ENCODE results near the gene UGGT2. TPM values are rescaled to one million over a fixed set of nuclear protein-coding genes. Genes with fewer than 3 reads are reported as not detected.

The UGGT2 gene, protein sequence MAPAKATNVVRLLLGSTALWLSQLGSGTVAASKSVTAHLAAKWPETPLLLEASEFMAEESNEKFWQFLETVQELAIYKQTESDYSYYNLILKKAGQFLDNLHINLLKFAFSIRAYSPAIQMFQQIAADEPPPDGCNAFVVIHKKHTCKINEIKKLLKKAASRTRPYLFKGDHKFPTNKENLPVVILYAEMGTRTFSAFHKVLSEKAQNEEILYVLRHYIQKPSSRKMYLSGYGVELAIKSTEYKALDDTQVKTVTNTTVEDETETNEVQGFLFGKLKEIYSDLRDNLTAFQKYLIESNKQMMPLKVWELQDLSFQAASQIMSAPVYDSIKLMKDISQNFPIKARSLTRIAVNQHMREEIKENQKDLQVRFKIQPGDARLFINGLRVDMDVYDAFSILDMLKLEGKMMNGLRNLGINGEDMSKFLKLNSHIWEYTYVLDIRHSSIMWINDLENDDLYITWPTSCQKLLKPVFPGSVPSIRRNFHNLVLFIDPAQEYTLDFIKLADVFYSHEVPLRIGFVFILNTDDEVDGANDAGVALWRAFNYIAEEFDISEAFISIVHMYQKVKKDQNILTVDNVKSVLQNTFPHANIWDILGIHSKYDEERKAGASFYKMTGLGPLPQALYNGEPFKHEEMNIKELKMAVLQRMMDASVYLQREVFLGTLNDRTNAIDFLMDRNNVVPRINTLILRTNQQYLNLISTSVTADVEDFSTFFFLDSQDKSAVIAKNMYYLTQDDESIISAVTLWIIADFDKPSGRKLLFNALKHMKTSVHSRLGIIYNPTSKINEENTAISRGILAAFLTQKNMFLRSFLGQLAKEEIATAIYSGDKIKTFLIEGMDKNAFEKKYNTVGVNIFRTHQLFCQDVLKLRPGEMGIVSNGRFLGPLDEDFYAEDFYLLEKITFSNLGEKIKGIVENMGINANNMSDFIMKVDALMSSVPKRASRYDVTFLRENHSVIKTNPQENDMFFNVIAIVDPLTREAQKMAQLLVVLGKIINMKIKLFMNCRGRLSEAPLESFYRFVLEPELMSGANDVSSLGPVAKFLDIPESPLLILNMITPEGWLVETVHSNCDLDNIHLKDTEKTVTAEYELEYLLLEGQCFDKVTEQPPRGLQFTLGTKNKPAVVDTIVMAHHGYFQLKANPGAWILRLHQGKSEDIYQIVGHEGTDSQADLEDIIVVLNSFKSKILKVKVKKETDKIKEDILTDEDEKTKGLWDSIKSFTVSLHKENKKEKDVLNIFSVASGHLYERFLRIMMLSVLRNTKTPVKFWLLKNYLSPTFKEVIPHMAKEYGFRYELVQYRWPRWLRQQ (N-terminal part only)
- 25.1 and 35.3 TPM in 2 replicates for total RNA-seq

DNA sequence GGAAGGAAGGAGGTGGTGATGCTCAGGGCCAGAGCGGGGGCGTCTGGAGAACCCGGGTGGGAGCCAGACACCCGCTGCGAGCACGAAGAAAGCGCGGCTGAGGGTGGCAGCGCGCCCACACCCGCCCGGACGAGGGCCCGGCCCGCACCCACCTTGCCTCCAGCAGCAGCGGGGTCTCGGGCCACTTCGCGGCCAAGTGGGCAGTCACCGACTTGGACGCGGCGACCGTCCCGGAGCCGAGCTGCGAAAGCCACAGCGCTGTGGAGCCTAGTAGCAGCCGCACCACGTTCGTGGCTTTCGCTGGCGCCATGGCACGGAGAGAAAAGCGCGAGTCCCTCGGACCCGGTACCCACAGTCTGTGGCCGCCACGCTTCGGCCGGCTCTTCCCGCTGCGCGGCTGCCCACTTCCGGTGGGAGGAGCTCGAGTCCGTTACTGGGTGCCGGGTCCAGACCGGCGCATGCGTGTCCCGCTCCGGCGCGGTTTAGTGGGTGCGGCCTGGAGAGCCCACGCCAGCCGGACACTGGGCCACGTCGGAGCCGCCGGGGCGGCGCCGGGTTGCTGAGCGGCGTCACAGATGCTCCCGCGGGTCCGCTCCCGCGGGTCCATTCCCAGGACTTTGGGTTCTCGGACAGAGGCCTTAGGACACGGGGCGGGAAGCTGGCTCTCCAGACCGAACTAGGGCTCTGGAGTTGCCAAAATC is at the start of gene UGGT2:
Gene UGGT2 (minus strand): TSS at position 399 of the 701 bp plus-strand sequence. CDS start 89 bp downstream, at position 310.
- DNase-seq (ENCODE audit: low read depth in 2 of 2): peak; percentile 95 to 96

DNA sequence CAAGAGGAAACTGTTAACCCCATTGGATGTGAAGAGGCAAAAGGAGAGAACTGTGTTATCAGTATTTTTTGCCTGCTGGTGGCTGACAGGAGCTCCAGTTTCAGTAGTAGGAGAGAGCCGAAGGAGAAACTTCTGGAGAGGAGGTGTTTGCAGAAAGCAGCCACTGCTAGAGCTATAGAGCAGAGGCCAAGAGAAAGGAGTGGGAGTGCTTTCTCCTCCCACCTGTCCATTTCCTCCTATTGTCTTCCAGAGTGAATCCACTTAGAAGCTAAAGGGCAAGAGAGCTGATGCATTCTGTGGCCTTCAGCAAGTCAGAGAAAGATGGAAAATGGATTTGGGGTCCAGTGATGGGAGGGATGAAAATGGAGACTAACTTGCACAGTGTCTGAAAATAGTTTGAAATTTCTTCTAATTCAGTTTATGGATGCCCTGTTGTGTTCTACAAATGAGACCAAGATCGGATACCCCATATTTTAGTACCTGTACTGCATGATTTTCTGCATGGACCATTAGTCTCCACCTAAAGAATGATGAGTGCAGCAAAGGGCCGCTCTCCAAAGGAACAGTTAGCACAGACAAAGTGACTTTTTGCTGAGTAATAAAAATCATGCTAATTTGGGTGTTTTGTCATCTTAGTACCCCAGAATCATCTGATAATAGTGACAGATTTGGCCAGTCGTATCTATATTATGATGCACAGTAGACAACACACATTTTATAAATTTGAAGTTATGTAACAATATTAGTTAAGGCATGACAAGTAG is 47.4 kb upstream of the UGGT2 start:
- DNase-seq (ENCODE audit: low read depth in 2 of 2): no peak

DNA sequence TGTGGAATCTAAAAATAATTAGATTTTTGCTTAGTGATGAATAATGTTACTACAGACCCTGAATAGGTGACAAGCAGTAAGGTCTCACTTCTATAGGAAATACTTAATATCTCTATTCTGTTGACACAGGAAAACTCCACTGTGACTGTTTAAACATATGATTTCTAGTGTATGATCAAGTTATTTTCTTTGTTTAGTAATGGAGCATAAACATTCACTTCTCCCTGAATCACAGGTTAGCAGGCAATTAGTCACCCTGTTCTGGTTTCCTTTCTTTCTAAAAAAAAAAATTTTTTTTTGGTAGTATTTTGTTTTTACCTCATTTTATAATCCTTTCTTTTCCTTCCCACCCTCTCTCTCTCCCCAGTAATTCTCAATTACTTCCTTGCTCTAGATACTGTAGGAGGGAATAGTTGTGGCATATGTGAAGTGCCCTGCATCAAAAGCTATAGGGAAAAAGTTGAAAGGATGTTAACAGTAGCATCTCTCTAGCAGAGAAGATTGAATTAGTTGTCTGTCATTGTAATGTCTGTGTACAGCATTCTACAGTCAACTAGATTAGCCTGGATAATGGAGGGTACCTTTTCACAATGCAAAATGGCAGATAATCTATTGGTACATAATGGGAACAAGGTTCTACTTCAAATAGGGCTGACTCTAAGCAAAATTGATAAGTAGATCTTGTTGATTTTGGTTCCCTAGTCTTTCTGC is 40.2 kb upstream of the UGGT2 start:
- DNase-seq (ENCODE audit: low read depth in 2 of 2): peak in 1 of 2 donors; percentile 7

DNA sequence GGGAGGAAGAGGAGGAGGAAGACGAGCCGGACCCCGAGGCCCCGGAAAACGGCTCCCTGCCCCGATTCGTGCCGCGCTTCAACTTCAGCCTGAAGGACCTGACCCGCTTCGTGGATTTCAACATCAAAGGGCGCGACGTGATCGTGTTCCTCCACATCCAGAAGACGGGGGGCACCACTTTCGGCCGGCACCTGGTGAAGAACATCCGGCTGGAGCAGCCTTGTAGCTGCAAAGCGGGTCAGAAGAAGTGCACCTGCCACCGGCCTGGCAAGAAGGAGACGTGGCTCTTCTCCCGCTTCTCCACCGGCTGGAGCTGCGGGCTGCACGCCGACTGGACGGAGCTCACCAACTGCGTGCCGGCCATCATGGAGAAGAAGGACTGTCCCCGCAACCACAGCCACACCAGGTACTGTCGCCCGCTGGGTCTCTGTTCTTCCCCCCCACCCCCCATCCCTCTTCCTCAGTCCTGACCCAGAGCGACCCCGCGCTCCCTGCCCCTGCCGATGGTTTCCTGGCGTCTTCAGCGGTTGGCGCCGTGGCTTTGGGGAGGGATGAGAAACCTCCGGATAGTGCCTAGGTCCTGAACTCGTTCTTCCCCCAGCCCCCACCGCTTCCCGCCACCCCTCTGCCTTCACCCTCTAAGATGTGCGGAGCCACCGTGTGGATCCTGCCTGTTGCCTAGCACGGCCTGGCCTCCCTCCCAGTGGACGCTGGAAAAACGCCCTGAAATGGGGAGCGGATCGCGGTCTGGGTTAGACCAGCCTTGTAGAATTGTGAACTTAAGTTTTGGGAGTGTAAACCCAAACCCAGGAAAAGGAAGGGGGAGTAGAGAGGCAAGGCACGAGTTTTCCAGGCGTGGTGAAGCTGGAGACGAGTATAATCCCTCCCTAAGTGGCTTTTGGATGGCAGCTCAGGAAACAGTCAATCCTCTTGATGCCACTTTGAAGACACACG is 38.2 kb upstream of the UGGT2 start:
- peak; percentile 6 to 12 for DNase-seq (ENCODE audit: low read depth in 2 of 2)

DNA sequence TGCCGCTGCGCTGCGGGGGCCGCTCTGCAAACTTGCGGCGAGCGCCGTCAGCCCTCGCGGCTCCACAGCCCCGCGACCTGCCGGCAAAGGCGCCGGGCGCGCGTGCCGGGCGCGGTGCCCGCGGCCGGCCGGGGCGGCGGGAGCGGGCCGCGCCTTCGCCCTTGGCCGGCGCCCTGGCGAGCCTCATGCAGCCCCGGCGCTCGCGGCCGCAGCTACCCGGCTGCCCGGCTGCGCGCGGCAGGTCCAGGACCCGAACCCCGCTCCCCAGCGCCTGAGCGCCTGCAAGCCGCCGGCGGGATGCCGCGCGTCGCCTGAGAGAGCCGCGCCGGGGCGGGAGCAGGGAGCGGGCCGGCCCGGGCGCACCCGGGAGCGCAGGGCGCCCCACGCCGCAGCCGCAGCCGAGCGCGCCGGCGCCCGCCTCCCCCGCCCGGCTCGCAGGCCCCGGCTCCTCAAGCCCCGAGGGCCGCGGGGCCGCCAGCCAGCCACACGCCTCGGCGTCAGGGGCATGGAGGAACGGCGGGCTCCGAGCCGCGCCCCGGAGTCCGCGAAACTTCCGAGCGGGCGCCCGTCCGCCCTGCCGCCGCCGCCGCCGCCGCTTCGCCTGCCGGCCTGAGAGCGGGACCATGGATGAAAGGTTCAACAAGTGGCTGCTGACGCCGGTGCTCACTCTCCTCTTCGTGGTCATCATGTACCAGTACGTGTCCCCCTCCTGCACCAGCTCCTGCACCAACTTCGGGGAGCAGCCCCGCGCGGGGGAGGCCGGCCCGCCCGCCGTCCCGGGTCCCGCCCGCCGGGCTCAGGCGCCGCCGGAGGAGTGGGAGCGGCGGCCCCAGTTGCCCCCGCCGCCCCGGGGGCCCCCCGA is 37.3 kb upstream of the UGGT2 start:
- peak; percentile 20 to 24 for DNase-seq (ENCODE audit: low read depth in 2 of 2)

DNA sequence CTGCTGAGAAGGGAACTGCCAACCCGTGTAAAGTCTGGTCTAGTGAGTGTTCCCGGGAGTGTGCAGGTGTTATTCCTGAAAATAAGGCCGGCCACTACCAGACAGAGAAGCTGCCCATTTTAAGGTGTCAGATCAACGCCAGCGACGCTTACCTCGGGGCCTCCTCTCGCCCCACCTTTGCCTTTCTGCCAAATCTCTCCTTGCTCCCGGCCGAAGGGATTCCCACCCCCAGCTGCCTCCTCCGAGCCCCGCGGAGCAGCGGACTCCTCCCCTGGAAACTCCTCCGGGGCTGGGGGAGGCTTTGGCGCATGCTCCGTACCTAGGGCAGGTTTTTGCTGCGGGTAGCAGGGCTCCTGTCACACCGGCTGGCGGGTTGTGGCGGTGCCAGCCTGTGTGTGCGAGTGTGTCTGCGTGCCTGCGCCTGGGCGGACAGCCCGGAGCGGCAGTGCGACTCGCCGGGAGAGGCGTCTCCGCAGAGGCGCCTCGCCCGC is 36.6 kb upstream of the UGGT2 start, which contains the start of gene HS6ST3:
Gene HS6ST3 (plus strand): TSS at position 359 of the 491 bp plus-strand sequence.
- DNase-seq (ENCODE audit: low read depth in 2 of 2): peak; percentile 8 to 31

DNA sequence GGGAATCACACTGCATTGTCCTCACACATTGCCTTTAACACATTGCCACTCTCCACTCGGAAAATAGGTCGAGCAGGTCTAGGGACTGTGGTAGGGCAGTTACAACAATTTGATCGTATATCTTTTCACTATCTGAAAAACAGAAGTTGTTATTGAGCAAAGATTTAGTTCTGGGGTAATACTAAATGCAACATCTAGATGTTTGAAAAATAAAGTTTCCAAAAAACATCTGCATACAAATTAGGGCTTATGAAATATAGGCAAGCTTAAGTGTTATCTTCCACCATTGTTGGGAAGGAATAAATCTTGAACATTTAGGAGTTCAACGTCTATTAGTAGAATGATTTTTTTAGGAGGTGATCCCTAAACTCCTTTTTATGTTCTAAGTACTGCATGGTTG is 35.9 kb upstream of the UGGT2 start:
- no peak for DNase-seq (ENCODE audit: low read depth in 2 of 2)

DNA sequence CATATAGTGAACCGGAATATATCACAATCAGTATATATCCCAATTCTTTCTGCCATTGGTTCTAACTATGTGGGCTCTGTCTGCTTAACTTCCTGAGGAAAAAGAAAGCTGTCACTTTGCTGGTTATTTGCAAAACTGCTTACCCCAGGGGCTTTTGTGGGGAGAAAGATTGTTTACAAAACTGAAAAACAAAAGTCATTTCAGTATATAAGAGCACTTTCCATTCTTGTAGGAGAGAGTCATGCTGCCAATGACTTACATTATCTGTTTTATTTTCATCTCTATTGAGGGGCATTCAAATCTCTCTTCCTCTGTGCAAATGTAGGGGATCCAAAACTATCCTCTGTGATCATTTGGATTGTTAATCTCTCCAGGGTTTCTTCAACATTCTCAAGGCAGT is 33.5 kb upstream of the UGGT2 start:
- DNase-seq (ENCODE audit: low read depth in 2 of 2): no peak

DNA sequence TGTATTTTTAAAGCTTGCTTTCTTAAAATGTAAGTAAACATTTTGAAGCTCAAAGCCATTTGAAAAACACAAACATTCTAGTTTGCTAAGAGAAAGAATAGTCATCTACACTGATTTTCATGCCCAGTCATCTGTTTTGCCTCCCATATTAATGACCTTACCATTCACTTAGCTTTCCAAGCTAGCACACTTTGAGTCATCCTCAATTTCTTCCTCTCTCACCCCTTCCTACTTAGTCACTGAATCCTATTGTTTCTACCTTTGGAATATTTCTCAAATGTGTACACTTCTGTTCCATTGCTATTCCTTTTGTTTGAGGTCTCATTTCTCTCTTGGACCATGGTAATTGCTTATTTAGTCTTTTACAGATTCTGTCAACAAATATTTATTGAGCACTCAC is 29.4 kb upstream of the UGGT2 start:
- DNase-seq (ENCODE audit: low read depth in 2 of 2): peak in 1 of 2 donors; percentile 7

DNA sequence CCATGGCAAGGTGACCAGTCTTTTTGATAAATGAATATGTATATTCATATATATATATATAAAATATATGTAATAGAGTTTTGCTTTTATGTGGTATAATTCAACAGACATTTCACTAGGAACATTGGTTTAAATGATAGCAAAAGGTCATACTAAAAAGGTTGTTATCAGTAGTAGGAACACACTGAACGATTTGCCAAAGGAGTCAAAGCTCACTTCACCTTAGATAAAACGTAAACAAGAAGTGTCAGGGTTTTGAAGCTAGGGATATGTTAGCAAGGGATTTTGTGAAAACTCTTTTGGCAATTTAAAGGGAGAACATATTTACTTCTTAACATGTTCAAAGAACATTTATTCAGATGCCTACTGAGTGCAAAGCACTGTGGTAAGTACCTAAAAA is 28.7 kb upstream of the UGGT2 start:
- no peak for DNase-seq (ENCODE audit: low read depth in 2 of 2)

DNA sequence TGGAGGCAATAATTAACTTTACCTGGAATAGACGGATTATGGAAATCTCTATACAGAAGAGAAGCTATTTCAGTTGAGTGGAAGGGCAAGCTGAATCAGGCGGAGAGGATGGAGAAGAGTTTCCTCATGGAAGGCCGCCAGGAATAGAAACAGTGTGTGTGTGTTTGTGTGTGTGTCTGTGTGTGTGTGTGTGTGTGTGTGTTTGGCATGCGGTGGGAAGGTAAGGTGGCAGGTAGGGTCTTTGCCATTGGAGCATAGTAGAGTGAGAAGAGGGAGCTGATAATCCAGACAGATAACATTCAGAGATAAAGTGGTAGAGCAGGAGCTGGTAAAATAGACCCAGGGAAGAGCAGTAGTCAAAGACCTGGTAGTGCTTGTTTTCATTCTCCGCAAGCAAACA is 27.5 kb upstream of the UGGT2 start:
- DNase-seq (ENCODE audit: low read depth in 2 of 2): no peak

DNA sequence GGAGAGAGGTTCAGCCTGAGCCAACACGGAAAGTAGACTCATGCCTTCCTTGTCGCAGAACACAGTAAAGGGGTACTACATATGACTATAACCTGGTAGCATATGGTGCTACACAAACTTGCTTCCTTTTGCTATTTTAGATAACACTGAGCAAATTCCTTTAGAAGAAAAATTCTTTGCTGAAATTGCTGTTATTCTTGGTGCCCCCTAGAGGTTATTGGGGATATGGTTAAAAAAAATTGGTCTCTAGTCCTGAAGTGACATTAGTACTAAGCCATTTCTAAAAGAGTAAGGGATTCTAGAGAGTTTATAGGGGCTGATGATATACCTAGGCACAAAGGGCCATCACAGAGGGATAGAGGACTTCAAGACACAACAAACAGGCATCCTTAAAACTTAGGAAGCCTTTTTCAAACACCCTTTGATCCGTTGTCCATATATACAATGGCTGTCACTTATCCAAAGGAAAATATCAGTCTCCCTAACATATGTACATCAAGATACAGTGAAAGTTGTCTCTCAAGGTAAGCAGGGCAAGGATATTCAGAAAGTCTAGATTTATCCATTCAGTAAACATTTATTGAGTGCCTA is 22.8 kb upstream of the UGGT2 start:
- DNase-seq (ENCODE audit: low read depth in 2 of 2): peak; percentile 35 to 44

DNA sequence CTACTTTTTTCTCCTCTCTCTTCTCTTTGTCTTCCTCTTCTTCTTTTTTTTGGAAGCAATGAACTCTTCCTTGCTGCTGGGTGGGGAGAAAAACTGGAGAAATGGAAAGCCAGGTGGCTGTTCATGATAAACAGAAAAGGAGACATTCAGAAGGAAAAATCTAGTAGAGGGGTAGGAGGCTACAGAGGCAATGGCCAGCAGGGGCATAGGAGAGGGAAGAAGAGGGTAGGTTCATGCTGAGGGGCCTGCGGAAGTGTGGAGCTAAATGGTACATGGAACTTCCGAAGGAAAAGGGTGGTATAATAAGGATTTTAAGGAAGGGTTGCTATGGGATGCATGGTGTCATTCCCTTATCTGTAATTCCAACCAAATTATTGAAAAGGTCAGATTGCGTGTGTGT is 19.2 kb upstream of the UGGT2 start:
- DNase-seq (ENCODE audit: low read depth in 2 of 2): no peak

DNA sequence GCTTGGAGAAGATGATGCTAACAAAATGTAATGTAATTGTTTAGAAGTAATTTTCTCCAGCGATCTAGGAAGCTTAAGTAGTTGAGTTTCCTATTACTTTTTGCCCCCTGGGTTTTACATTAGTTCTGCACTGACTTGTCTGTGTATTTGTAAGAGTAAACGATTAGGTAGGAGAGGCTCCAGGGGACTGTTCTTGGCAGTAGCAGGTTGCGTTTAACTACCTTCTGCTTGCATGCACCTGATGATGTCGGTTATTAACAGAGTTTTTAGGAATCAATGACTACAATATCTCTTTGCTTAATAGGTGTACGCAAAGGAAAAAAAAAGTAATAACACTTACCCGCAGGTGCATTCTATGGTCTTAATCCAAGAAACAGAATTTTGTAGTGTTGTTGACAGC is 18.3 kb upstream of the UGGT2 start:
- no peak for DNase-seq (ENCODE audit: low read depth in 2 of 2)

DNA sequence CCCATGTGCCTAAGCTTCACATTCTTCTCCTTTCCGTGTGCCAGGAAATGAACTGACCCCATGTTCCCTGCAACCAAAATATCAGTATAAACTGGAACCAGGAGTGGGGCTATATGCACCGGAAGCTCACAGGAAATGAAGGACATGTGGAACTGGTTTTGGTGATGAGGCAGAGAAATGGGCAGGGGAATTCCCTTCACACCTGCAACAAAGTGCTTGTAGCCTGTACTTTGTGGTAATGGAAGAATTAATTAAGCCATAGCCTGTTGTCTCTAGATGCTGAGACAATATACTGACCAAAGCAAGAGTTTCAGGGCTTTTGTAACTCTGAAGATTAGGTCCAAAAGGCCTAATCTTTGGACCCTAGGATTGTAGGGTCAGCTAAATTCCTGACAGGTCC is 15.5 kb upstream of the UGGT2 start:
- no peak for DNase-seq (ENCODE audit: low read depth in 2 of 2)

DNA sequence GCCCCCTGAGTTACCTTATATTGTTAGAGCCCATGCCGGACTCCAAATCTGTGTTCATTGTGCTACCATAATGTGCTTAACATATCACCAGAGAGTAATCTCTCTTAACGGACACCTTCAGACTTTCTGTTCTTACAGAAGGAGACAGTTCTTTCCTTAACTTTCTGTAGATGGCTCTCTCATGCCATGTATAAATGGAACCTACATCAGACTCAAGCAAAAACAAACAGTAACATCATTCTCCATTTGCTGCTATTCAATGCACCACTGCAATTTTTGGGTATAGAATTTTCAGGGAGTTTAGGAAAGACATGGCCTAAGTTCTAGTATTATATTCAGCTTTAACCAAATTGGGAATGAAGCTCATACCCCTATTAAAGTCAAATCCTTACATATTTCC is 12.6 kb upstream of the UGGT2 start:
- DNase-seq (ENCODE audit: low read depth in 2 of 2): no peak

DNA sequence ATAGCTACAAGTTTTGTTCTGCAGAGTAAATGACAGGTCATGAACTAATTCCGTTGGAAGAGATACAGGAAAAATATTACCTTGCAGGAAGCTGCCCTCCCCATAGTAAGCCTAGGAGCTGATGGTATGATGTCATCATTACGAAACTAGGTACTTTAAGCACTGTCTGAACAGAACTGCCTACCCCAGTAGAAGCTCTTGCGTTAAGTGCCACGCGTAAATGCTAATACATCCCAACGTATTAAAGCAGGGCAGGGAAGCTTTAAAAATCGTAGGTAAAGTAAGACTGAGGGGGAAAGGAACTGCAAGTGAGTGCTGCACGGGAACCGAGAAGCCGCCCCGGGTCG is 572 bp downstream of the UGGT2 start:
- DNase-seq (ENCODE audit: low read depth in 2 of 2): peak; percentile 57 to 71
